H1 (cell line): Measurements from ENCODE around the gene CENPI. TPM values are rescaled to one million over a fixed set of nuclear protein-coding genes. Genes with fewer than 3 reads are reported as not detected.

Experiments used
- CTCF ChIA-PET: fragments of 300-600 bp; sonication (Branson Sonifier 250); formaldehyde crosslinking; loops from one replicate; lab custom pipeline; 2021; ENCODE audit not compliant: partially characterized antibody; lab: Charles Lee
- POLR2A ChIA-PET: fragments of 300-600 bp; sonication (Branson Sonifier 250); formaldehyde crosslinking; loops from one replicate; lab custom pipeline; 2021; ENCODE audit warnings: inconsistent platforms; ENCODE audit not compliant: partially characterized antibody; lab: Charles Lee
- DNase-seq, 2 experiments: peaks; one replicate each; pipeline versions ENCODE4 v3.0.0 to v3.0.0-alpha.2; 2010 to 2022; ENCODE audit warnings: low spot score in 2 of 2, low read depth in 1 of 2, mixed read lengths in 1 of 2
- FAIRE-seq: peaks from 2 replicates; lab custom pipeline; 2011; peaks lifted over from hg19 to GRCh38; lab: Jason Lieb, UNC
- H2AFZ ChIP-seq: 2 replicates; pipeline ENCODE4 v1.8.1; 2012; ENCODE audit warnings: low read length, inconsistent platforms
- H2AK5ac ChIP-seq: 2 replicates; pipeline ENCODE4 v1.6.1; 2013; ENCODE audit warnings: low read depth, low read length
- H2BK120ac ChIP-seq: replicated peaks from 2 replicates; pipeline ENCODE3; 2013; ENCODE audit warnings: low read depth, low read length, inconsistent platforms
- H2BK12ac ChIP-seq: 2 replicates; pipeline ENCODE4 v1.6.1; 2013; ENCODE audit warnings: low read depth, low read length
- H2BK15ac ChIP-seq: 2 replicates; pipeline ENCODE4 v1.6.1; 2013; ENCODE audit warnings: low read length
- H2BK20ac ChIP-seq: 2 replicates; pipeline ENCODE4 v1.6.1; 2013; ENCODE audit warnings: low read length
- H2BK5ac ChIP-seq: 2 replicates; pipeline ENCODE4 v1.6.1; 2013; ENCODE audit warnings: low read depth, low read length
- H3K14ac ChIP-seq: 2 replicates; pipeline ENCODE4 v1.6.1; 2013; ENCODE audit warnings: inconsistent platforms; ENCODE audit not compliant: insufficient read length
- H3K18ac ChIP-seq: 2 replicates; pipeline ENCODE4 v1.6.1; 2013; ENCODE audit warnings: low read length; ENCODE audit errors: extremely low read depth
- H3K23ac ChIP-seq: 2 replicates; pipeline ENCODE4 v1.6.1; 2013; ENCODE audit warnings: inconsistent platforms; ENCODE audit not compliant: insufficient read length
- H3K23me2 ChIP-seq: 2 replicates; pipeline ENCODE4 v1.6.1; 2013; ENCODE audit warnings: low read depth, low read length
- H3K27ac ChIP-seq: 2 replicates; pipeline ENCODE4 v1.6.1; 2011; ENCODE audit warnings: low read depth, low read length, inconsistent platforms
- H3K27me3 ChIP-seq, 4 experiments: replicated peaks in 1 of 4; 1 replicate in 1 of 4; 2 replicates in 3 of 4; pipeline versions ENCODE4 v1.6.1 to v1.8.1; 2011 to 2013; ENCODE audit warnings: low read length in 3 of 4, mild to moderate bottlenecking in 3 of 4, inconsistent platforms in 2 of 4, mixed read lengths in 2 of 4, moderate library complexity in 1 of 4; ENCODE audit not compliant: control insufficient read depth in 3 of 4, insufficient read depth in 3 of 4; ENCODE audit errors: extremely low read depth in 1 of 4
- H3K36me3 ChIP-seq, 4 experiments: 2 replicates each; pipeline versions ENCODE4 v1.6.1 to v1.8.1; 2011 to 2013; ENCODE audit warnings: mild to moderate bottlenecking in 4 of 4, low read length in 3 of 4, moderate library complexity in 2 of 4, control low read depth in 1 of 4, inconsistent platforms in 1 of 4; ENCODE audit not compliant: insufficient read depth in 4 of 4, control insufficient read depth in 2 of 4
- H3K4ac ChIP-seq: replicated peaks from 2 replicates; pipeline ENCODE3; 2013; ENCODE audit warnings: low read length, low read depth, mixed read lengths, inconsistent platforms; ENCODE audit not compliant: insufficient read length
- H3K4me1 ChIP-seq, 4 experiments: replicated peaks in 1 of 4; 1 replicate in 1 of 4; 2 replicates in 3 of 4; pipeline versions ENCODE4 v1.6.1 to v1.8.1; 2011 to 2013; ENCODE audit warnings: low read length in 3 of 4, inconsistent platforms in 2 of 4, mixed read lengths in 1 of 4; ENCODE audit not compliant: insufficient read depth in 4 of 4, control insufficient read depth in 3 of 4
- H3K4me2 ChIP-seq, 2 experiments: 2 replicates each; pipeline versions ENCODE4 v1.6.1 to v1.8.1; 2011 to 2013; ENCODE audit warnings: low read depth in 2 of 2, low read length in 2 of 2, control low read depth in 1 of 2, inconsistent platforms in 1 of 2, mild to moderate bottlenecking in 1 of 2; ENCODE audit not compliant: insufficient read depth in 1 of 2
- H3K4me3 ChIP-seq, 4 experiments: fragments of 200-600, 300-600 bp in 1 of 4; sonication (generic), shearing (Covaris generic), sonication (Bioruptor Twin) in 1 of 4; 2 replicates each; pipeline versions ENCODE4 v1.5.1 to v1.8.1; 2011 to 2016; ENCODE audit warnings: low read length in 4 of 4, low read depth in 3 of 4, control low read depth in 2 of 4, inconsistent platforms in 2 of 4, mild to moderate bottlenecking in 2 of 4, mixed read lengths in 1 of 4, moderate library complexity in 1 of 4; ENCODE audit not compliant: insufficient read depth in 2 of 4; ENCODE audit errors: extremely low read depth in 1 of 4
- H3K56ac ChIP-seq: replicated peaks from 2 replicates; pipeline ENCODE3; 2013; ENCODE audit warnings: low read depth, mild to moderate bottlenecking, mixed read lengths, low read length, inconsistent platforms; ENCODE audit not compliant: insufficient read length
- H3K79me1 ChIP-seq: 2 replicates; pipeline ENCODE4 v1.6.1; 2013; ENCODE audit warnings: low read depth, low read length, control low read depth
- H3K79me2 ChIP-seq, 2 experiments: 2 replicates each; pipeline versions ENCODE4 v1.6.1 to v1.8.1; 2012 to 2013; ENCODE audit warnings: low read length in 2 of 2, mild to moderate bottlenecking in 2 of 2, inconsistent platforms in 1 of 2; ENCODE audit not compliant: insufficient read depth in 2 of 2, control insufficient read depth in 1 of 2
- H3K9ac ChIP-seq, 4 experiments: replicated peaks in 1 of 4; 1 replicate in 1 of 4; 2 replicates in 3 of 4; pipeline versions ENCODE4 v1.6.1 to v1.8.1; 2011 to 2013; ENCODE audit warnings: low read depth in 3 of 4, low read length in 3 of 4, control low read depth in 2 of 4, mild to moderate bottlenecking in 2 of 4, moderate library complexity in 2 of 4, inconsistent platforms in 1 of 4; ENCODE audit errors: extremely low read depth in 1 of 4
- H3K9me3 ChIP-seq, 2 experiments: 2 replicates each; pipeline versions ENCODE4 v1.6.1 to v1.8.1; 2012 to 2013; ENCODE audit warnings: mild to moderate bottlenecking in 2 of 2, moderate library complexity in 2 of 2, control low read depth in 1 of 2, inconsistent platforms in 1 of 2, low read depth in 1 of 2, low read length in 1 of 2, mixed read lengths in 1 of 2; ENCODE audit not compliant: insufficient read depth in 2 of 2
- H4K20me1 ChIP-seq, 2 experiments: replicated peaks in 1 of 2; 2 replicates each; pipeline versions ENCODE3 to v1.8.1; 2011 to 2013; ENCODE audit warnings: inconsistent platforms in 2 of 2, low read length in 2 of 2, mild to moderate bottlenecking in 1 of 2; ENCODE audit not compliant: insufficient read depth in 2 of 2, control insufficient read depth in 1 of 2
- H4K5ac ChIP-seq: 2 replicates; pipeline ENCODE4 v1.6.1; 2013; ENCODE audit warnings: low read length, low read depth, mixed read lengths, inconsistent platforms; ENCODE audit not compliant: insufficient read length
- H4K8ac ChIP-seq: 2 replicates; pipeline ENCODE4 v1.8.0; 2013; ENCODE audit warnings: mild to moderate bottlenecking, moderate library complexity, low read length, inconsistent platforms; ENCODE audit not compliant: insufficient read depth; ENCODE audit errors: extremely low read depth
- H4K91ac ChIP-seq: replicated peaks from 2 replicates; pipeline ENCODE3; 2013; ENCODE audit warnings: low read length, mixed read lengths, inconsistent platforms; ENCODE audit not compliant: insufficient read length
- TCF12 ChIP-seq: IDR thresholded peaks from 2 replicates; pipeline ENCODE4 v1.6.1; 2011; ENCODE audit warnings: low read depth, mild to moderate bottlenecking, low read length
- WGBS, 2 experiments: shearing (Covaris generic) in 1 of 2; methylation state at CpG; one replicate each; pipeline versions ENCODE4 v1.1.6 to v1.1.7; 2013 to 2015; ENCODE audit warnings: low lambda C conversion rate in 2 of 2, mixed read lengths in 2 of 2, inconsistent platforms in 1 of 2, low coverage in 1 of 2, missing lambda C conversion rate in 1 of 2; ENCODE audit not compliant: insufficient replicate concordance in 2 of 2, insufficient coverage in 1 of 2, insufficient read length in 1 of 2; ENCODE audit errors: extremely low coverage in 1 of 2, missing lambda C conversion rate in 1 of 2; 5-methylcytosine and 5-hydroxymethylcytosine counted together
- polyA plus RNA-seq, 7 experiments: library from polyadenylated mRNA; depleted of rRNA in 3 of 7; stranded (reverse) in 5 of 7; unstranded in 2 of 7; fragments of >200 nt in 5 of 7; fragments of 200-250 nt in 2 of 7; gene quantifications; 1 replicate in 5 of 7; 2 replicates in 1 of 7; 4 replicates in 1 of 7; pipeline versions ENCODE4 v1.2.1 to v1.2.3, GENCODE V29; 2011 to 2013; ENCODE audit warnings: missing spikeins in 2 of 7, mixed read lengths in 2 of 7
- total RNA-seq: library from RNA; stranded (reverse); fragmentation: NEBNext Ultra II Directional; extraction: Animal tissue kit (Norgen Biotek cat#: 25700); gene quantifications from 2 replicates; pipeline ENCODE4 v1.2.1, GENCODE V29; 2021

Gene CENPI
- total and polyA plus RNA-seq, 2 of the 8 experiments (the other 6 are each of a cell fraction or from before 2014, with no cell fraction given), result 7.2 to 22.5 TPM

DNA sequence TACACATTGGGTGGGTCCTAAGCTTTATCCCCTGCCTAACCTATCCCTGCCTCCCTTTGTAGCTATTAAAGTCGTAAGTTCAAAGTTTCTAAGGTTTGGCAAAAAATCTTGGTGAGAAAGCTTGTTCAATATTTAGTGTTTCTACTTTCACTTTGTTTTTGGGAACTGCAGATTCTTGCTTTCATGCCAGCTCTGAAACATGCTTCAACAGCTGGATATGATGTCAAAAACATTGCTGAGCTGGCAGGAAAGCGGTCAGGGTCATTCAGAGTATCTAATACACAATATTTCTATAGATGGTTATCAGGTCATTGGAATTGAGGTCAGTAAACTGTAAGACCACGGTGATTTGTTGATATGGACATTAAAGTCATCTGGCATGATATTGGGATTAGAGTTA, 19.7 kb downstream of the CENPI start:
- no peak overlapping the region for H2BK12ac ChIP-seq
- no peaks in the 10 kb centered on the region for H3K4me1 ChIP-seq
- H4K20me1 ChIP-seq, result no peaks in the 10 kb centered on the region
- H4K8ac ChIP-seq, result no peak overlapping the region
- H3K79me2 ChIP-seq, result no peaks in the 10 kb centered on the region
- H3K14ac ChIP-seq, result no peak overlapping the region
- H2BK20ac ChIP-seq, result no peak overlapping the region
- no peak overlapping the region for H2BK5ac ChIP-seq
- H3K9ac ChIP-seq, result no peak overlapping the region
- ChIA-PET POLR2A (no interaction called here), CTCF (no interaction called here)
- H3K18ac ChIP-seq, result no peak overlapping the region
- H2BK15ac ChIP-seq, result no peak overlapping the region
- H3K23ac ChIP-seq, result no peak overlapping the region
- FAIRE-seq (no peak), DNase-seq (no peak)
- H3K4ac ChIP-seq, result no peak overlapping the region
- H2BK120ac ChIP-seq, result no peak overlapping the region
- no peak overlapping the region for H4K5ac ChIP-seq
- no peaks in the 10 kb centered on the region for H3K23me2 ChIP-seq
- H2AFZ ChIP-seq, result no peak overlapping the region
- no peak overlapping the region for H3K27ac ChIP-seq
- H3K79me1 ChIP-seq, result no peaks in the 10 kb centered on the region
- H3K36me3 ChIP-seq, result peaks cover 0 to 26% (median 1%) of the 10 kb centered on the region in 4 experiments; a peak in 3 of 8 replicates
- no peak overlapping the region for H3K4me3 ChIP-seq
- no peak overlapping the region for H2AK5ac ChIP-seq
- 90% methylated on average over 3 of the region's 3 CpGs; no CpG with 5 or more reads in 1 of the 2 experiments for WGBS, 2 experiments
- no peaks in the 10 kb centered on the region for H3K27me3 ChIP-seq
- H3K4me2 ChIP-seq, result no peak overlapping the region
- no peak overlapping the region for H4K91ac ChIP-seq
- H3K9me3 ChIP-seq, result no peaks in the 10 kb centered on the region
- no peak overlapping the region for H3K56ac ChIP-seq
- no peak for TF ChIP-seq TCF12
